A673 (cell line): ENCODE results near the gene HS6ST3.

Experiments
- CTCF ChIP-seq: fragments of 300-800, 200-600 bp; sonication (generic); conservative IDR thresholded peaks from 2 replicates; pipeline ENCODE4 v1.5.1; 2017; ENCODE audit warnings: low read depth, mild to moderate bottlenecking, antibody characterized with exemption, low read length, moderate library complexity, mixed read lengths
- EZH2 ChIP-seq: fragments of 200-600 bp; sonication (generic); IDR thresholded peaks from 2 replicates; pipeline ENCODE4 v1.6.1; 2017; ENCODE audit warnings: borderline replicate concordance, low read depth, mild to moderate bottlenecking, mixed read lengths, antibody characterized with exemption, low read length; ENCODE audit not compliant: poor library complexity, severe bottlenecking

- TF ChIP-seq EZH2 (no peak), CTCF (no peak)
Observed at GRCh38 chr13:96273196-96273595, 183.3 kb downstream of the HS6ST3 start.
